ENCODE results near the gene ZSWIM5.
A peak's percentile ranks its signal among the peaks of the same experiment; 100 is the strongest.
"Not testable (repeated sequence)": the region's sequence is repeated elsewhere in the genome, so short reads cannot be mapped to it uniquely, and the experiment has no call there.

The ZSWIM5 gene

GRCh38 chr1:45205011-45205909 lies 1.1 kb downstream of the ZSWIM5 start:
- DNase-seq (ENCODE audit: low read depth): no peak

GRCh38 chr1:45200906-45201500 lies 5.4 kb downstream of the ZSWIM5 start:
- DNase-seq (ENCODE audit: low read depth): no peak

GRCh38 chr1:45200435-45200834 lies 6.0 kb downstream of the ZSWIM5 start:
- DNase-seq (ENCODE audit: low read depth): no peak

GRCh38 chr1:45198185-45198584 lies 8.2 kb downstream of the ZSWIM5 start:
- DNase-seq (ENCODE audit: low read depth): no peak

GRCh38 chr1:45196863-45197262 lies 9.5 kb downstream of the ZSWIM5 start:
- no peak for DNase-seq (ENCODE audit: low read depth)

GRCh38 chr1:45191418-45191783 lies 15.0 kb downstream of the ZSWIM5 start:
- no peak for DNase-seq (ENCODE audit: low read depth)

- no peak for DNase-seq (ENCODE audit: low read depth)
Measured at GRCh38 chr1:45187725-45188124, 18.7 kb downstream of the ZSWIM5 start.

- DNase-seq (ENCODE audit: low read depth): not testable (repeated sequence)
Measured at GRCh38 chr1:45179918-45180519, 26.4 kb downstream of the ZSWIM5 start.

- no peak for DNase-seq (ENCODE audit: low read depth)
Measured at GRCh38 chr1:45177452-45177851, 29.0 kb downstream of the ZSWIM5 start.

- no peak for DNase-seq (ENCODE audit: low read depth)
Measured at GRCh38 chr1:45172764-45173163, 33.6 kb downstream of the ZSWIM5 start.

- no peak for DNase-seq (ENCODE audit: low read depth)
Measured at GRCh38 chr1:45172005-45172404, 34.4 kb downstream of the ZSWIM5 start.

- DNase-seq (ENCODE audit: low read depth): no peak
Measured at GRCh38 chr1:45171575-45171974, 34.8 kb downstream of the ZSWIM5 start.

GRCh38 chr1:45170151-45170742 lies 36.2 kb downstream of the ZSWIM5 start:
- DNase-seq (ENCODE audit: low read depth): no peak

GRCh38 chr1:45167947-45168346 lies 38.5 kb downstream of the ZSWIM5 start:
- not testable (repeated sequence) for DNase-seq (ENCODE audit: low read depth)

- DNase-seq (ENCODE audit: low read depth): not testable (repeated sequence)
Measured at GRCh38 chr1:45164307-45164706, 42.1 kb downstream of the ZSWIM5 start.

- not testable (repeated sequence) for DNase-seq (ENCODE audit: low read depth)
Measured at GRCh38 chr1:45163111-45163510, 43.3 kb downstream of the ZSWIM5 start.

GRCh38 chr1:45162041-45163035 lies 44.1 kb downstream of the ZSWIM5 start:
- DNase-seq (ENCODE audit: low read depth): not testable (repeated sequence)

- DNase-seq (ENCODE audit: low read depth): no peak
Measured at GRCh38 chr1:45155957-45156356, 50.4 kb downstream of the ZSWIM5 start.

GRCh38 chr1:45155423-45155822 lies 51.0 kb downstream of the ZSWIM5 start:
- DNase-seq (ENCODE audit: low read depth): no peak

- no peak for DNase-seq (ENCODE audit: low read depth)
Measured at GRCh38 chr1:45152126-45152525, 54.3 kb downstream of the ZSWIM5 start.

- peak; percentile 19 for DNase-seq (ENCODE audit: low read depth)
Measured at GRCh38 chr1:45148209-45148825, 58.1 kb downstream of the ZSWIM5 start.
